ENCODE measurements around the gene ASPN.

Gene ASPN

GRCh38 chr9:92468206-92468605, 14.1 kb downstream of the ASPN start:
- no peak for DNase-seq (ENCODE audit: low read depth)

- no peak for DNase-seq (ENCODE audit: low read depth)
These were observed 14.8 kb downstream of the ASPN start for GRCh38 chr9:92467511-92467910.

- no peak for DNase-seq (ENCODE audit: low read depth)
These were observed 15.3 kb downstream of the ASPN start for GRCh38 chr9:92467041-92467440.

GRCh38 chr9:92463984-92464383, 18.3 kb downstream of the ASPN start:
- DNase-seq (ENCODE audit: low read depth) = no peak

GRCh38 chr9:92463387-92463786, 18.9 kb downstream of the ASPN start:
- DNase-seq (ENCODE audit: low read depth) = no peak

GRCh38 chr9:92457576-92457975, 24.7 kb downstream of the ASPN start:
- no peak for DNase-seq (ENCODE audit: low read depth)

GRCh38 chr9:92455217-92455616, 27.1 kb downstream of the ASPN start:
- no peak for DNase-seq (ENCODE audit: low read depth)

GRCh38 chr9:92446536-92446935, 35.8 kb downstream of the ASPN start:
- no peak for DNase-seq (ENCODE audit: low read depth)

GRCh38 chr9:92444841-92445240, 37.5 kb downstream of the ASPN start:
- DNase-seq (ENCODE audit: low read depth) = no peak

- DNase-seq (ENCODE audit: low read depth) = no peak
These were observed 41.6 kb downstream of the ASPN start for GRCh38 chr9:92440751-92441046.

- DNase-seq (ENCODE audit: low read depth) = no peak
These were observed 42.2 kb downstream of the ASPN start for GRCh38 chr9:92439921-92440750.

- no peak for DNase-seq (ENCODE audit: low read depth)
These were observed 43.3 kb downstream of the ASPN start for GRCh38 chr9:92438900-92439526.

GRCh38 chr9:92435263-92435662, 47.0 kb downstream of the ASPN start:
- DNase-seq (ENCODE audit: low read depth) = no peak

GRCh38 chr9:92432972-92433548, 49.2 kb downstream of the ASPN start:
- no peak for DNase-seq (ENCODE audit: low read depth)

- no peak for DNase-seq (ENCODE audit: low read depth)
These were observed 50.0 kb downstream of the ASPN start for GRCh38 chr9:92432350-92432749.

- no peak for DNase-seq (ENCODE audit: low read depth)
These were observed 52.5 kb downstream of the ASPN start for GRCh38 chr9:92429836-92430235.

- DNase-seq (ENCODE audit: low read depth) = no peak
These were observed 55.7 kb downstream of the ASPN start for GRCh38 chr9:92426501-92427145.

GRCh38 chr9:92425474-92425873, 56.8 kb downstream of the ASPN start:
- no peak for DNase-seq (ENCODE audit: low read depth)

- no peak for DNase-seq (ENCODE audit: low read depth)
These were observed 58.0 kb downstream of the ASPN start, which contains the start of gene OMD for GRCh38 chr9:92424340-92424739. TSS of gene OMD (minus strand) at chr9:92424471. CDS start at chr9:92417558, 6,913 bp downstream.

- no peak for DNase-seq (ENCODE audit: low read depth)
These were observed 58.7 kb downstream of the ASPN start for GRCh38 chr9:92423612-92424011.

- DNase-seq (ENCODE audit: low read depth) = no peak
These were observed 59.5 kb downstream of the ASPN start for GRCh38 chr9:92422611-92423338.

GRCh38 chr9:92414566-92414965, 67.7 kb downstream of the ASPN start:
- no peak for DNase-seq (ENCODE audit: low read depth)
